Brain pericyte (primary cell): ENCODE measurements around the gene DNASE1.

Source experiments
- DNase-seq: peaks from one replicate; pipeline ENCODE4 v3.0.0-alpha.2; 2012; ENCODE audit warnings: low read depth, low spot score

The DNASE1 gene

DNA sequence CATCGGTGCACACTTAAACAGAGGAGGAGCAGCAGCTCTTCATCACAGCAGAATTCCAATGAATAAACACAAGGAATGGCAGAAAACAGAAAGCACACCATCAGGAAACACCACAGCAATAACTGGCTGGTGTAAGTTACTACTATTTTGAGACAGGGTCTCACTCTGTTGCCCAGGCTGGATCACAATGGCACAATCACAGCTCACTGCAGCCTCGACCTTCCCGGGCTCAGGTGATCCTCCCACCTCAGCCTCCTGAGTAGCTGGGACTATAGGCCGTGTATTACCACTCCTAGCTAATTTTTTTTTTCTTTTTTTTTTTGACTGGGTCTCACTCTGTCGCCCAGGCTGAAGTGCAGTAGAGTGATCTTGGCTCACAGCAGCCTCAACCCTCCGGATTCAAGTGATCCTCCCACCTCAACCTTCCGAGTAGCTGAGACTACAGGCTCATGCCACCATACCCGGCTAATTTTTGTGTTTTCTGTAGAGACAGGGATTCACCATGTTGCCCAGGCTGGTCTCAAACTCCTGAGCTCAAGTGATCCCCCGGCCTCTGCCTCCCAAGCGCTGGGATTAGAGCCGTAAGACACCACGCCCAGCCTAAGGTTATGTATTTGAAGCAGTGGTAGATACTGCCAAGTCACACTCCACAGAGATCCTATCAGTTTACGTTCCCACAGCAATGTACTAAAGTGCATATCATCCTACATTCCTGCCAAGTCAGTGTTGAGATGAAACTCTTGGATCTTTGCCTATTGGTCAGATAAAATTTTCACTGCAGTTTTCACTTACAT is 42.1 kb downstream of the DNASE1 start:
- DNase-seq: no peak

DNA sequence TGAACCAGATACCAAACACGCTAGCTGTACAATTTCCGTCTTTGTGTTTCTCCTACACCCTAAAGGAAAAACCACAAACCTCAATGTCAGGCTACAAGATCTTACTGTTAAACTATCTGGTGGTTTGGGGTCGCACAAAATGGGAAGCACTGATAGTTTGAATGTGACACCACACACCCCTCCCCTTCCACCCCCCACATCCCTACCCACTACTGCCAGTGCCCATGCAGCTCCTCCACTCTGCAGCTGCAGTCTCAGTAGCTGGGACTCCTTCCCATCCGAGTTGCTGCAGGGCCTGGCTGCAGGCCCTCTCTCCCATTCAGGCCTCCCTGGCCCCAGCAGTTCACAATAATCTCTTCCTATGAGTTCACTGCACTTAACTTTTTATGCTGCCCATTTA is 44.5 kb downstream of the DNASE1 start:
- DNase-seq: no peak

- DNase-seq: no peak
Measured at GRCh38 chr16:3701531-3701930, 47.0 kb downstream of the DNASE1 start.

GRCh38 chr16:3702082-3702481 is 47.6 kb downstream of the DNASE1 start:
- DNase-seq: no peak

- no peak for DNase-seq
Measured at GRCh38 chr16:3706253-3707012, 51.9 kb downstream of the DNASE1 start.
